ENCODE data around the gene CNOT8. TPM values are rescaled to one million over a fixed set of nuclear protein-coding genes. Genes with fewer than 3 reads are reported as not detected.

CNOT8 gene
- total and polyA plus RNA-seq, 9 of the 15 experiments (the other 6 are each of a cell fraction or from before 2014, with no cell fraction given), result 15.2 to 68.9 (median 52.1) TPM

- no peak for TF ChIP-seq ZNF398 (CRISPR knock-in tag; IDR thresholded peaks at IDR 0.05)
- TF ChIP-seq, protein P1, sequence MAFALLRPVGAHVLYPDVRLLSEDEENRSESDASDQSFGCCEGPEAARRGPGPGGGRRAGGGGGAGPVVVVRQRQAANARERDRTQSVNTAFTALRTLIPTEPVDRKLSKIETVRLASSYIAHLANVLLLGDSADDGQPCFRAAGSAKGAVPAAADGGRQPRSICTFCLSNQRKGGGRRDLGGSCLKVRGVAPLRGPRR (CRISPR knock-in tag; IDR thresholded peaks at IDR 0.05), result no peak
- no peak for TF ChIP-seq POLR2A (conservative IDR thresholded peaks at IDR 0.05)
- TF ChIP-seq REST (IDR thresholded peaks at IDR 0.05; ENCODE audit: borderline replicate concordance), result peak; percentile 18; the same call in 1 of the 2 replicates
- TF ChIP-seq REST (CRISPR knock-in tag; IDR thresholded peaks at IDR 0.05; ENCODE audit: low read depth), result no peak
- TF ChIP-seq SNRNP70 (optimal IDR thresholded peaks at IDR 0.05; ENCODE audit: low read depth, low read length), result no peak
- TF ChIP-seq, protein P2, sequence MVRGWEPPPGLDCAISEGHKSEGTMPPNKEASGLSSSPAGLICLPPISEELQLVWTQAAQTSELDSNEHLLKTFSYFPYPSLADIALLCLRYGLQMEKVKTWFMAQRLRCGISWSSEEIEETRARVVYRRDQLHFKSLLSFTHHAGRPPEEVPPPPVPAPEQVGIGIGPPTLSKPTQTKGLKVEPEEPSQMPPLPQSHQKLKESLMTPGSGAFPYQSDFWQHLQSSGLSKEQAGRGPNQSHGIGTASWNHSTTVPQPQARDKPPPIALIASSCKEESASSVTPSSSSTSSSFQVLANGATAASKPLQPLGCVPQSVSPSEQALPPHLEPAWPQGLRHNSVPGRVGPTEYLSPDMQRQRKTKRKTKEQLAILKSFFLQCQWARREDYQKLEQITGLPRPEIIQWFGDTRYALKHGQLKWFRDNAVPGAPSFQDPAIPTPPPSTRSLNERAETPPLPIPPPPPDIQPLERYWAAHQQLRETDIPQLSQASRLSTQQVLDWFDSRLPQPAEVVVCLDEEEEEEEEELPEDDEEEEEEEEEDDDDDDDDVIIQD (CRISPR knock-in tag; IDR thresholded peaks at IDR 0.05), result no peak
- TF ChIP-seq TRIM24 (IDR thresholded peaks at IDR 0.05), result peak; percentile 74 to 76; a peak in 3 of 4 replicates
- TF ChIP-seq FOXA3 (CRISPR knock-in tag; conservative IDR thresholded peaks at IDR 0.05 in 1 of 2, IDR thresholded peaks at IDR 0.05 in 1 of 2), result 0 out of 4 replicates have a peak, but pooled peaks of 1 of the 2 experiments have one; percentile 6
- no peak for TF ChIP-seq XRCC5 (IDR thresholded peaks at IDR 0.05; ENCODE audit: low read depth, low read length)
- no peak for TF ChIP-seq MAFG (tag; conservative IDR thresholded peaks at IDR 0.05)
- no peak for TF ChIP-seq SAFB2 (IDR thresholded peaks at IDR 0.05; ENCODE audit: borderline replicate concordance, low read depth, low read length, severe bottlenecking)
Measured at GRCh38 chr5:154840435-154841272, 17.8 kb upstream of the CNOT8 start (continued).
